Stimulated activated CD8-positive, alpha-beta memory T cell treated with anti-CD3 and anti-CD28 coated beads, Interleukin-12 subunit alpha, Interleukin-12 subunit beta, amount 100 ng/mL, for 24 hours (primary cell): Measurements from ENCODE around the gene ACTMAP.

Source experiments
- DNase-seq: peaks from one replicate; pipeline ENCODE4 v3.0.0-alpha.2; 2020; ENCODE audit errors: extremely low read depth

Gene ACTMAP

DNA sequence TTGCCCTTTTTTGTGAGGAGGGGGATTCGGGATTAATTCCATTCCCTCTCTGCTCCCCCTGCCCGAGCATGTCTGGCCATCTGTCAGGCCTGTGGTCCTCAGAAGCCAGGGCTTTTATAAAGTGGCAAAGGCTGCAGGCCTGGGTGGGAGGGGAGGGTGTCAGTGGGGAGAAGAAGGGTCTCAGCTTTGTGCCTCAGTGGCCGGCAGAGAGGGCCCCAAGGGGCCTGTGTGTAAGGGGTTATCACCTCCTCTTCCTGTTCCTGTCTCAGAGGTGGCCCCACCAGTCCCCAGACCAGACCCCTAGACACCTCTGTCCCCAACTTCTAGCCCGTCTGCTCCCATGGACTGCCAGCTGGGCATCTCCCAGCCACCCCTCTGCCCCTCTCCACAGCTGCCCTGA lies 56.4 kb downstream of the ACTMAP start:
- DNase-seq: no peak

- DNase-seq: no peak
These were observed 57.0 kb downstream of the ACTMAP start for GRCh38 chr19:40693150-40693788.

DNA sequence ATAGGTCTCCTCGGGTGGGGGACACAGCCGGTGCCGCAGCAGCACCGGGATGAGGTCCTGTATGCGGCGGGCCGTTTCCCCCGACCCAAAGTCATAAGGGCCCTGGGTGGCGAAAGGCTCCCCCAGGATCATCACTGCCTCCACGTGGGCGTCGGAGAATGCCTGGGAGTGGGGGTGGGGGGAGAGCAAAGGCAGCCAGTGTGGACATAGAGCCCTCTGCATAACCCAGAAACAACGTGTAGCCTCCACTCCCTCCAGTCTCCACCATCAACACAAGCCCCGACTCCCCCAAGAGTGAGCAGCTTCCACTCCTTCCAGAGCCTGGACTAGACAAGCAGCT lies 58.1 kb downstream of the ACTMAP start:
- no peak for DNase-seq

- no peak for DNase-seq
These were observed 58.7 kb downstream of the ACTMAP start for GRCh38 chr19:40691421-40692211.
